Right lobe of liver (tissue), 6 donors: ENCODE data around the gene NHLRC4. TPM values are rescaled to one million over a fixed set of nuclear protein-coding genes. Genes with fewer than 3 reads are reported as not detected.

ENCODE experiments used
- ATAC-seq, 4 donors: fragments of 200-7000 bp; cut with Tn5 transposase; one replicate each; pipeline ENCODE4 v1.9.1; 2020; ENCODE audit warnings: mild to moderate bottlenecking in 4 of 4, moderate library complexity in 4 of 4
- DNase-seq, 3 donors: peaks; one replicate each; pipeline ENCODE4 v3.0.0-alpha.2; 2020
- H3K27ac ChIP-seq, 3 donors: fragments of 200-600 bp; one replicate each; pipeline ENCODE4 v1.8.0; 2022
- H3K27me3 ChIP-seq, 2 donors: fragments of 200-600 bp; one replicate each; pipeline ENCODE4 v1.8.0; 2022
- H3K36me3 ChIP-seq, 4 donors: fragments of 200-600 bp; sonication (generic) in 1 of 4; one replicate each; pipeline versions ENCODE4 v1.5.1 to v1.8.0; 2017 to 2022; ENCODE audit warnings: control low read depth in 1 of 4
- H3K4me1 ChIP-seq, 4 donors: fragments of 200-600 bp; sonication (generic) in 1 of 4; one replicate each; pipeline versions ENCODE4 v1.5.1 to v1.8.0; 2017 to 2022; ENCODE audit warnings: control low read depth in 1 of 4
- H3K4me3 ChIP-seq, 3 donors: fragments of 200-600 bp; one replicate each; pipeline ENCODE4 v1.8.0; 2022
- H3K9me3 ChIP-seq, 4 donors: fragments of 200-600 bp; sonication (generic) in 1 of 4; one replicate each; pipeline versions ENCODE4 v1.5.1 to v1.8.0; 2017 to 2022; ENCODE audit warnings: control low read depth in 1 of 4
- CTCF ChIP-seq, 4 donors: fragments of 200-600 bp in 3 of 4; fragments of 450-650 bp in 1 of 4; IDR thresholded peaks; one replicate each; pipeline versions ENCODE4 v1.5.1 to v1.8.0; 2016 to 2022; ENCODE audit warnings: antibody characterized with exemption in 4 of 4, mild to moderate bottlenecking in 2 of 4
- POLR2A ChIP-seq: fragments of 450-650 bp; IDR thresholded peaks from one replicate; pipeline ENCODE4 v1.6.1; 2017; ENCODE audit warnings: antibody characterized with exemption, mild to moderate bottlenecking
- WGBS: methylation state at CpG from one replicate; pipeline ENCODE4 v1.1.6; 2018; ENCODE audit warnings: low coverage, low lambda C conversion rate; ENCODE audit not compliant: insufficient coverage; ENCODE audit errors: missing lambda C conversion rate; 5-methylcytosine and 5-hydroxymethylcytosine counted together
- intact Hi-C, 2 donors: fragments of 100-400 bp; cut with DNase I; formaldehyde crosslinking; loops; one replicate each; pipeline versions ENCODE4 v1.11.2 to v1.14.1; 2022
- total RNA-seq, 6 experiments: library from RNA; depleted of rRNA in 2 of 6; stranded (reverse); fragments of >200 nt in 2 of 6; fragmentation: NEBNext Ultra II Directional in 3 of 6; extraction: Animal tissue kit (Norgen Biotek cat#: 25700) in 3 of 6; gene quantifications; one replicate each; pipeline versions ENCODE4 v1.1.0 to v1.2.4, GENCODE V29; 2016 to 2023
- donor health status: DM: no; HTN: yes; CAD: no.
- donor health status: DM: no; HTN: no; CAD: no.
- donor health status: DM: no; HTN: no; CAD: no.
- donor health status: DM: no; HTN: yes; CAD: no.
- donor health status: DM: no; HTN: yes; CAD: no.

The NHLRC4 gene
- total RNA-seq, 6 experiments from 2014 or later = 0.12 to 0.33 (median 0.28) TPM; not detected in 1

DNA sequence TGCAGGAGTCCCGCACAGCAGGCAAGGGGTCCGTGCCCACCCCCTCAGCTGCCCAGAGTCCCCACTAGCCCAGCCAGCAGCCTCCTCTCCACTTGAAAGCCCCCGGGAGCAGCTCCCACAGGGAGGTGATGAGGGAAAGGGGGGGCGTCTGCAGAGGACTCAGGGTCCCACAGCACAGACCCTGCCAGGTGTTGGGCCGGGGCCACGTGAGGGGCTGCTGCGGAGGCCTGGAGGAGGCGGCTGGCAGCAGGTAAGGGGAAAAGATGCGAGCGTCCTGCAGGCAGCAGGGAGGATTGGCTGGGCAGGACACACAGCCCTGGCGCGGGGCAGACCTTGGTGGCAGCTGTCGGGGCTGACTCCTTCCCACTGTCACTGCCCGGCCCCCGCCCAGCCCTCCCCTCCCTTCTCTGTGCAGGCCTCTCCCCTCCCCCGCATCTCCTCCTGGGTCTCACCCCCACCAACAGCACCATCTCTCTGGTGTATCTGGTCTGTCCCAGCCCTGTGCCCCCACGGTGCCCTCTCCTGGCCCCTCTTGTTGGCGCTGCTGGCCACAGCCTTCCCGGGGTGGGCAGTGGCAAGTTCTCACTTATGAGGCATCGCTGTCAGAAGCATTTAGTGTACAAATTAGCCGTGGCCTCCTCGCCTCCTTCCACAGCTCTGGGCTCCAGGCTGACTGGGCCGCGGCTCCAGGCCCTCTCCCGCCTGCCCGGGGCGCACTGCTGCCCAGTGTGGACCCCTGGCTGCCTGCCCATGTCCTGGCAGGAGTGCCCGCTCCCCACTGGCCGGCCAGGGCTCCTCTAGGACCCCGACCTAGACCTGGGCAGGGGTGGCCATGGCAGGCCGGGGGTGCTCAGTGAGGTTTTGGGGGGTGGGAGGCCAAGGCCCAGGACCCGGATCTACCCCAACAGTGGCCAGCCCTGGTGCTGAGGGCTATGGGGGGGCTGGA is 11.0 kb upstream of the NHLRC4 start:
- H3K36me3 ChIP-seq = peaks cover 0 to 10% (median 4%) of the 10 kb centered on the region in 4 donors
- intact Hi-C loops = no loop called here
- ATAC-seq (no peak), DNase-seq (no peak)
- peaks cover 0 to 10% (median 0%) of the 10 kb centered on the region in 4 donors for H3K4me1 ChIP-seq
- no peaks in the 10 kb centered on the region for H3K9me3 ChIP-seq
- no peaks in the 10 kb centered on the region for H3K27me3 ChIP-seq
- WGBS = 76% methylated on average over 14 of the region's 32 CpGs
- no peak overlapping the region for H3K4me3 ChIP-seq
- no peak overlapping the region for H3K27ac ChIP-seq
- no peak for TF ChIP-seq CTCF (IDR thresholded peaks at IDR 0.05)
- TF ChIP-seq POLR2A = no peak

GRCh38 chr16:556474-557173 is 10.2 kb upstream of the NHLRC4 start:
- intact Hi-C loops = no loop called here
- ATAC-seq = no peak
- WGBS = no CpG with 5 or more reads among the region's 32 CpGs
- H3K36me3 ChIP-seq = peaks cover 0 to 8% (median 4%) of the 10 kb centered on the region in 4 donors
- no peak overlapping the region for H3K4me3 ChIP-seq
- DNase-seq = no peak
- TF ChIP-seq CTCF (IDR thresholded peaks at IDR 0.05) (no peak), POLR2A (no peak)
- H3K27me3 ChIP-seq = no peaks in the 10 kb centered on the region
- no peaks in the 10 kb centered on the region for H3K9me3 ChIP-seq
- no peak overlapping the region for H3K27ac ChIP-seq
- peaks cover 0 to 10% (median 0%) of the 10 kb centered on the region in 4 donors for H3K4me1 ChIP-seq

DNA sequence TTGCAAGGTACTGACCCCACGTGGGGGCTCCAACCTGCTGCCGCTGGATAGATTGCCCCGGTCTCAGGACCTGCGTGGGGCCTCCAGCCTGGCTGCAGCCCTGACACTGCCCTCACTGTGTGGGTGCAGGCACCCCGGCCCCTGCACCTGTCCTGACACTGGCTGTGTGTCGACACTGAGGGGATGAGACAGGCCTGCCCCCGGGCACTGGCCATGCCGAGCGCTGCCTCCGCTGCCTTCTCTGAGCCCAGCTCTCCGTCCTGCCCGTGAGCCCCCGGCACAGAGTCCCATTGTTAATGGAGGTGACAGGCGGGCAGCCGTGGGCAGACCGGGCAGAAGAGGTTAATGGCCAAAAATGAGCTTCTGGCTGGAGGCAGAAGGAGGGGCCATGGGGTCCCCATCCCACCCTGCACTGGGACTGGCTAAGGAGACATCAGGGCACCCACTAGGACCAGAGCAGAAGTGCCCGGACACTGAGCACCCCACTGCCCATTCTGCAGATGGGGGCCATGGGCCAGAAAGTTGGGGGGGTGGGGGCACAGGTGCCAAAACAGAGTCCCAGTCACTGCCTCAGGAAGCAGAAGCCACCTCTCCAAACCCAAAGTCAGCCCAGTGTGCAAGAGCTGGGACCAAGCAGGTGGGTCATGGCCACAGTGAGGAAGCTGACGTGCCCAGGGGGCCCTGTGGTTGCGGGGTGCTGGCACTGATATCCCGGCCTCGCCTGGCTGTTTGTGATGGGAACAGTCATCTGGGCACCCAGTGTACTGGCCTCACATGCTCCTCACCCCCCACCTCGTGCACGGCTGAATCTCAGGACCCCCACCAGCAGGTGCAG is 9.1 kb upstream of the NHLRC4 start:
- ATAC-seq (no peak), DNase-seq (no peak)
- intact Hi-C loops = no loop called here
- Histone ChIP-seq H3K4me3 (no peak overlapping the region), H3K27me3 (no peaks in the 10 kb centered on the region), H3K27ac (no peak overlapping the region), H3K36me3 (no peaks in the 10 kb centered on the region), H3K9me3 (no peaks in the 10 kb centered on the region), H3K4me1 (peaks cover 0 to 10% (median 0%) of the 10 kb centered on the region in 4 donors)
- TF ChIP-seq POLR2A (no peak), CTCF (IDR thresholded peaks at IDR 0.05) (no peak)
- WGBS = no CpG with 5 or more reads among the region's 23 CpGs

GRCh38 chr16:558298-559020 is 8.3 kb upstream of the NHLRC4 start:
- TF ChIP-seq CTCF (IDR thresholded peaks at IDR 0.05) (no peak), POLR2A (no peak)
- 24% methylated on average over 3 of the region's 22 CpGs for WGBS

More at GRCh38 chr16:558298-559020, 8.3 kb upstream of the NHLRC4 start:
- Histone ChIP-seq H3K27ac (no peak overlapping the region), H3K36me3 (no peaks in the 10 kb centered on the region), H3K27me3 (no peaks in the 10 kb centered on the region), H3K9me3 (no peaks in the 10 kb centered on the region), H3K4me1 (peaks cover 0 to 10% (median 0%) of the 10 kb centered on the region in 4 donors), H3K4me3 (no peak overlapping the region)
- intact Hi-C loops = no loop called here
- peak in 1 of 3 donors; percentile 68 for DNase-seq
- ATAC-seq = peak; percentile 51 to 66 (median 62)
